EL (cell line): ENCODE measurements around the gene GOLGA6L1.
"Not testable (repeated sequence)": the region's sequence is repeated elsewhere in the genome, so short reads cannot be mapped to it uniquely, and the experiment has no call there.

ENCODE experiments used
- DNase-seq: peaks from one replicate; pipeline ENCODE4 v3.0.0-alpha.2; 2016

Gene GOLGA6L1

GRCh38 chr15:23136722-23137121, at the start of gene GOLGA6L1:
GOLGA6L1 (minus strand) TSS chr15:23136822; CDS start chr15:23136731, 91 bp downstream.
- not testable (repeated sequence) for DNase-seq

- not testable (repeated sequence) for DNase-seq
Observed at GRCh38 chr15:23181201-23181600, 44.6 kb upstream of the GOLGA6L1 start.

- DNase-seq: not testable (repeated sequence)
Observed at GRCh38 chr15:23180547-23180927, 43.9 kb upstream of the GOLGA6L1 start.

- not testable (repeated sequence) for DNase-seq
Observed at GRCh38 chr15:23179768-23180546, 43.3 kb upstream of the GOLGA6L1 start.

GRCh38 chr15:23176683-23177082, 40.1 kb upstream of the GOLGA6L1 start:
- DNase-seq: not testable (repeated sequence)

- DNase-seq: not testable (repeated sequence)
Observed at GRCh38 chr15:23175606-23176005, 39.0 kb upstream of the GOLGA6L1 start.

GRCh38 chr15:23174609-23175140, 38.1 kb upstream of the GOLGA6L1 start:
- DNase-seq: not testable (repeated sequence)

GRCh38 chr15:23132787-23133186, 3.8 kb downstream of the GOLGA6L1 start:
- DNase-seq: not testable (repeated sequence)

- DNase-seq: no peak
Observed at GRCh38 chr15:23118208-23118607, 18.4 kb downstream of the GOLGA6L1 start.

GRCh38 chr15:23095796-23096195, 40.8 kb downstream of the GOLGA6L1 start:
- DNase-seq: no peak

GRCh38 chr15:23083115-23083514, 53.5 kb downstream of the GOLGA6L1 start:
- no peak for DNase-seq

- not testable (repeated sequence) for DNase-seq
Observed at GRCh38 chr15:23081996-23082737, 54.5 kb downstream of the GOLGA6L1 start.

- DNase-seq: no peak
Observed at GRCh38 chr15:23081271-23081670, 55.4 kb downstream of the GOLGA6L1 start.

- no peak for DNase-seq
Observed at GRCh38 chr15:23079766-23080165, 56.9 kb downstream of the GOLGA6L1 start.
